H1 (cell line): Measurements from ENCODE around the gene ME3. TPM values are rescaled to one million over a fixed set of nuclear protein-coding genes. Genes with fewer than 3 reads are reported as not detected.

Experiments used
- CTCF ChIA-PET: fragments of 300-600 bp; sonication (Branson Sonifier 250); formaldehyde crosslinking; loops from one replicate; lab custom pipeline; 2021; ENCODE audit not compliant: partially characterized antibody; lab: Charles Lee
- POLR2A ChIA-PET: fragments of 300-600 bp; sonication (Branson Sonifier 250); formaldehyde crosslinking; loops from one replicate; lab custom pipeline; 2021; ENCODE audit warnings: inconsistent platforms; ENCODE audit not compliant: partially characterized antibody; lab: Charles Lee
- DNase-seq, 2 experiments: peaks; one replicate each; pipeline versions ENCODE4 v3.0.0 to v3.0.0-alpha.2; 2010 to 2022; ENCODE audit warnings: low spot score in 2 of 2, low read depth in 1 of 2, mixed read lengths in 1 of 2
- FAIRE-seq: peaks from 2 replicates; lab custom pipeline; 2011; peaks lifted over from hg19 to GRCh38; lab: Jason Lieb, UNC
- H2AFZ ChIP-seq: 2 replicates; pipeline ENCODE4 v1.8.1; 2012; ENCODE audit warnings: low read length, inconsistent platforms
- H2AK5ac ChIP-seq: 2 replicates; pipeline ENCODE4 v1.6.1; 2013; ENCODE audit warnings: low read depth, low read length
- H2BK120ac ChIP-seq: replicated peaks from 2 replicates; pipeline ENCODE3; 2013; ENCODE audit warnings: low read depth, low read length, inconsistent platforms
- H2BK12ac ChIP-seq: 2 replicates; pipeline ENCODE4 v1.6.1; 2013; ENCODE audit warnings: low read depth, low read length
- H2BK15ac ChIP-seq: 2 replicates; pipeline ENCODE4 v1.6.1; 2013; ENCODE audit warnings: low read length
- H2BK20ac ChIP-seq: 2 replicates; pipeline ENCODE4 v1.6.1; 2013; ENCODE audit warnings: low read length
- H2BK5ac ChIP-seq: 2 replicates; pipeline ENCODE4 v1.6.1; 2013; ENCODE audit warnings: low read depth, low read length
- H3K14ac ChIP-seq: 2 replicates; pipeline ENCODE4 v1.6.1; 2013; ENCODE audit warnings: inconsistent platforms; ENCODE audit not compliant: insufficient read length
- H3K18ac ChIP-seq: 2 replicates; pipeline ENCODE4 v1.6.1; 2013; ENCODE audit warnings: low read length; ENCODE audit errors: extremely low read depth
- H3K23ac ChIP-seq: 2 replicates; pipeline ENCODE4 v1.6.1; 2013; ENCODE audit warnings: inconsistent platforms; ENCODE audit not compliant: insufficient read length
- H3K23me2 ChIP-seq: 2 replicates; pipeline ENCODE4 v1.6.1; 2013; ENCODE audit warnings: low read depth, low read length
- H3K27ac ChIP-seq: 2 replicates; pipeline ENCODE4 v1.6.1; 2011; ENCODE audit warnings: low read depth, low read length, inconsistent platforms
- H3K27me3 ChIP-seq, 4 experiments: replicated peaks in 1 of 4; 1 replicate in 1 of 4; 2 replicates in 3 of 4; pipeline versions ENCODE4 v1.6.1 to v1.8.1; 2011 to 2013; ENCODE audit warnings: low read length in 3 of 4, mild to moderate bottlenecking in 3 of 4, inconsistent platforms in 2 of 4, mixed read lengths in 2 of 4, moderate library complexity in 1 of 4; ENCODE audit not compliant: control insufficient read depth in 3 of 4, insufficient read depth in 3 of 4; ENCODE audit errors: extremely low read depth in 1 of 4
- H3K36me3 ChIP-seq, 4 experiments: 2 replicates each; pipeline versions ENCODE4 v1.6.1 to v1.8.1; 2011 to 2013; ENCODE audit warnings: mild to moderate bottlenecking in 4 of 4, low read length in 3 of 4, moderate library complexity in 2 of 4, control low read depth in 1 of 4, inconsistent platforms in 1 of 4; ENCODE audit not compliant: insufficient read depth in 4 of 4, control insufficient read depth in 2 of 4
- H3K4ac ChIP-seq: replicated peaks from 2 replicates; pipeline ENCODE3; 2013; ENCODE audit warnings: low read length, low read depth, mixed read lengths, inconsistent platforms; ENCODE audit not compliant: insufficient read length
- H3K4me1 ChIP-seq, 4 experiments: replicated peaks in 1 of 4; 1 replicate in 1 of 4; 2 replicates in 3 of 4; pipeline versions ENCODE4 v1.6.1 to v1.8.1; 2011 to 2013; ENCODE audit warnings: low read length in 3 of 4, inconsistent platforms in 2 of 4, mixed read lengths in 1 of 4; ENCODE audit not compliant: insufficient read depth in 4 of 4, control insufficient read depth in 3 of 4
- H3K4me2 ChIP-seq, 2 experiments: 2 replicates each; pipeline versions ENCODE4 v1.6.1 to v1.8.1; 2011 to 2013; ENCODE audit warnings: low read depth in 2 of 2, low read length in 2 of 2, control low read depth in 1 of 2, inconsistent platforms in 1 of 2, mild to moderate bottlenecking in 1 of 2; ENCODE audit not compliant: insufficient read depth in 1 of 2
- H3K4me3 ChIP-seq, 4 experiments: fragments of 200-600, 300-600 bp in 1 of 4; sonication (generic), shearing (Covaris generic), sonication (Bioruptor Twin) in 1 of 4; 2 replicates each; pipeline versions ENCODE4 v1.5.1 to v1.8.1; 2011 to 2016; ENCODE audit warnings: low read length in 4 of 4, low read depth in 3 of 4, control low read depth in 2 of 4, inconsistent platforms in 2 of 4, mild to moderate bottlenecking in 2 of 4, mixed read lengths in 1 of 4, moderate library complexity in 1 of 4; ENCODE audit not compliant: insufficient read depth in 2 of 4; ENCODE audit errors: extremely low read depth in 1 of 4
- H3K56ac ChIP-seq: replicated peaks from 2 replicates; pipeline ENCODE3; 2013; ENCODE audit warnings: low read depth, mild to moderate bottlenecking, mixed read lengths, low read length, inconsistent platforms; ENCODE audit not compliant: insufficient read length
- H3K79me1 ChIP-seq: 2 replicates; pipeline ENCODE4 v1.6.1; 2013; ENCODE audit warnings: low read depth, low read length, control low read depth
- H3K79me2 ChIP-seq, 2 experiments: 2 replicates each; pipeline versions ENCODE4 v1.6.1 to v1.8.1; 2012 to 2013; ENCODE audit warnings: low read length in 2 of 2, mild to moderate bottlenecking in 2 of 2, inconsistent platforms in 1 of 2; ENCODE audit not compliant: insufficient read depth in 2 of 2, control insufficient read depth in 1 of 2
- H3K9ac ChIP-seq, 4 experiments: replicated peaks in 1 of 4; 1 replicate in 1 of 4; 2 replicates in 3 of 4; pipeline versions ENCODE4 v1.6.1 to v1.8.1; 2011 to 2013; ENCODE audit warnings: low read depth in 3 of 4, low read length in 3 of 4, control low read depth in 2 of 4, mild to moderate bottlenecking in 2 of 4, moderate library complexity in 2 of 4, inconsistent platforms in 1 of 4; ENCODE audit errors: extremely low read depth in 1 of 4
- H3K9me3 ChIP-seq, 2 experiments: 2 replicates each; pipeline versions ENCODE4 v1.6.1 to v1.8.1; 2012 to 2013; ENCODE audit warnings: mild to moderate bottlenecking in 2 of 2, moderate library complexity in 2 of 2, control low read depth in 1 of 2, inconsistent platforms in 1 of 2, low read depth in 1 of 2, low read length in 1 of 2, mixed read lengths in 1 of 2; ENCODE audit not compliant: insufficient read depth in 2 of 2
- H4K20me1 ChIP-seq, 2 experiments: replicated peaks in 1 of 2; 2 replicates each; pipeline versions ENCODE3 to v1.8.1; 2011 to 2013; ENCODE audit warnings: inconsistent platforms in 2 of 2, low read length in 2 of 2, mild to moderate bottlenecking in 1 of 2; ENCODE audit not compliant: insufficient read depth in 2 of 2, control insufficient read depth in 1 of 2
- H4K5ac ChIP-seq: 2 replicates; pipeline ENCODE4 v1.6.1; 2013; ENCODE audit warnings: low read length, low read depth, mixed read lengths, inconsistent platforms; ENCODE audit not compliant: insufficient read length
- H4K8ac ChIP-seq: 2 replicates; pipeline ENCODE4 v1.8.0; 2013; ENCODE audit warnings: mild to moderate bottlenecking, moderate library complexity, low read length, inconsistent platforms; ENCODE audit not compliant: insufficient read depth; ENCODE audit errors: extremely low read depth
- H4K91ac ChIP-seq: replicated peaks from 2 replicates; pipeline ENCODE3; 2013; ENCODE audit warnings: low read length, mixed read lengths, inconsistent platforms; ENCODE audit not compliant: insufficient read length
- BCL11A ChIP-seq, 2 experiments: IDR thresholded peaks; one replicate each; pipeline ENCODE4 v1.6.1; 2011; ENCODE audit warnings: low read depth in 2 of 2, low read length in 2 of 2, mild to moderate bottlenecking in 2 of 2
- CREB1 ChIP-seq: IDR thresholded peaks from 2 replicates; pipeline ENCODE4 v1.6.1; 2012; ENCODE audit warnings: inconsistent platforms
- E2F6 ChIP-seq: IDR thresholded peaks from 2 replicates; pipeline ENCODE4 v1.6.1; 2012; ENCODE audit warnings: inconsistent platforms
- RAD21 ChIP-seq, 2 experiments: IDR thresholded peaks in 1 of 2; conservative IDR thresholded peaks in 1 of 2; 2 replicates each; pipeline ENCODE4 v1.6.1; 2011; ENCODE audit warnings: low read depth in 2 of 2, low read length in 2 of 2, improper control_type of control experiment in 1 of 2, inconsistent platforms in 1 of 2, mild to moderate bottlenecking in 1 of 2, moderate library complexity in 1 of 2
- RNF2 ChIP-seq: fragments of 200-900, 300-1000 bp; sonication (generic); IDR thresholded peaks from 2 replicates; pipeline ENCODE4 v1.7.1; 2016; ENCODE audit warnings: borderline replicate concordance, low read depth, mild to moderate bottlenecking, antibody characterized with exemption, low read length; ENCODE audit not compliant: poor library complexity, severe bottlenecking; ENCODE audit errors: missing control alignments
- SAP30 ChIP-seq: fragments of 300-600 bp; sonication (generic); IDR thresholded peaks from 2 replicates; pipeline ENCODE4 v1.7.1; 2012; ENCODE audit warnings: low read length, moderate library complexity, mild to moderate bottlenecking, inconsistent platforms; ENCODE audit not compliant: insufficient read depth, insufficient replicate concordance
- SP1 ChIP-seq: IDR thresholded peaks from 2 replicates; pipeline ENCODE4 v1.6.1; 2011; ENCODE audit warnings: low read depth, low read length
- WGBS, 2 experiments: shearing (Covaris generic) in 1 of 2; methylation state at CpG; one replicate each; pipeline versions ENCODE4 v1.1.6 to v1.1.7; 2013 to 2015; ENCODE audit warnings: low lambda C conversion rate in 2 of 2, mixed read lengths in 2 of 2, inconsistent platforms in 1 of 2, low coverage in 1 of 2, missing lambda C conversion rate in 1 of 2; ENCODE audit not compliant: insufficient replicate concordance in 2 of 2, insufficient coverage in 1 of 2, insufficient read length in 1 of 2; ENCODE audit errors: extremely low coverage in 1 of 2, missing lambda C conversion rate in 1 of 2; 5-methylcytosine and 5-hydroxymethylcytosine counted together
- polyA plus RNA-seq, 7 experiments: library from polyadenylated mRNA; depleted of rRNA in 3 of 7; stranded (reverse) in 5 of 7; unstranded in 2 of 7; fragments of >200 nt in 5 of 7; fragments of 200-250 nt in 2 of 7; gene quantifications; 1 replicate in 5 of 7; 2 replicates in 1 of 7; 4 replicates in 1 of 7; pipeline versions ENCODE4 v1.2.1 to v1.2.3, GENCODE V29; 2011 to 2013; ENCODE audit warnings: missing spikeins in 2 of 7, mixed read lengths in 2 of 7
- total RNA-seq: library from RNA; stranded (reverse); fragmentation: NEBNext Ultra II Directional; extraction: Animal tissue kit (Norgen Biotek cat#: 25700); gene quantifications from 2 replicates; pipeline ENCODE4 v1.2.1, GENCODE V29; 2021
- TF ChIP-seq, protein P1 (sequence below): IDR thresholded peaks from 2 replicates; pipeline ENCODE4 v1.6.1; 2012; ENCODE audit warnings: inconsistent platforms

ME3 gene
- total and polyA plus RNA-seq, 2 of the 8 experiments (the other 6 are each of a cell fraction or from before 2014, with no cell fraction given), result 1.5 to 2.8 TPM

DNA sequence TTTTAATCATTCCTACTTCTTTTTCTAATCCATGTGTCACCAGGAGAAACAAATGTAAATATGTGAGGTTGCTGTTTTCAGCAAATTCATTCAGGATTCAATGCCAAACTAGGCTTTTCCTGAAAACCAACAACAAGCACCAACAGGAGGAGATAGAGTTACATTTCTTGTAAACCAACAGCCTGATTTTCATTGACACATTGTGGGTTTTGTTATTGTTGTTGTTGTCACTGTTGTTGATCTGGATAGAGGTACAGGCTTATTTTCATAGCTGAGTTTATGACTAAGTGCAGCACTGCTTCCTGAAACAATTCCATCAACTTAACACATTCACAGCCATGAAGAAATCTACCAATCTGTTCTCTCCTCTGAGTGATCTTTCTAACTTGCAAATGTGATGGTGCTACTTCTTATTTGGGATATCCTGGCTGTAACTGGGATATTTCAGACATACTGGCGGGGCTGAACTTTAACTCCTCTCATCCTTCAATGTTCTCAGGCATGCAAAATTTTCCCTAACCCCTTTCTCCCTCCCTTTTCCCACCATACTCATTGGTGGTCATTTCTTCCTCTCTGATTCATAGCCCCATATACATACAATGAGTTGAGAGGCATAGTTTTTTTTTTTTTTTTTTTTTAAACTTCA is 65.5 kb downstream of the ME3 start:
- Histone ChIP-seq H3K27me3 (no peaks in the 10 kb centered on the region), H2BK5ac (no peak overlapping the region), H3K56ac (no peak overlapping the region), H3K79me2 (no peaks in the 10 kb centered on the region), H3K9me3 (no peaks in the 10 kb centered on the region), H3K9ac (no peak overlapping the region), H3K23me2 (no peaks in the 10 kb centered on the region), H3K4me2 (no peak overlapping the region), H4K5ac (no peak overlapping the region), H2BK15ac (no peak overlapping the region), H4K91ac (no peak overlapping the region), H2BK20ac (no peak overlapping the region), H3K18ac (no peak overlapping the region), H3K79me1 (no peaks in the 10 kb centered on the region), H3K4ac (no peak overlapping the region), H4K20me1 (no peaks in the 10 kb centered on the region), H3K23ac (no peak overlapping the region), H2AFZ (peak overlapping the region; percentile 76; the same call in 1 of the 2 replicates)
- no peak for FAIRE-seq
- POLR2A ChIA-PET, result no interaction called here
- DNase-seq, result no peak
- CTCF ChIA-PET, result interaction anchor here (0.5 to 5.8 kb wide), 15 partner anchors 11 to 307 kb away, joined by 3 to 60 read pairs (median 5); no protein-coding TSS in a partner anchor
- no peak for TF ChIP-seq E2F6
- TF ChIP-seq BCL11A (IDR thresholded peaks at IDR 0.05; ENCODE audit: low read depth in 2 of 2, low read length in 2 of 2), result no peak
- no peak for TF ChIP-seq CREB1
- TF ChIP-seq RAD21 (IDR thresholded peaks at IDR 0.05 in 1 of 2, conservative IDR thresholded peaks at IDR 0.05 in 1 of 2; ENCODE audit: low read depth in 2 of 2, low read length in 2 of 2), result no peak
- TF ChIP-seq SAP30, result no peak
- TF ChIP-seq, protein P1, sequence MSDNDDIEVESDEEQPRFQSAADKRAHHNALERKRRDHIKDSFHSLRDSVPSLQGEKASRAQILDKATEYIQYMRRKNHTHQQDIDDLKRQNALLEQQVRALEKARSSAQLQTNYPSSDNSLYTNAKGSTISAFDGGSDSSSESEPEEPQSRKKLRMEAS, result no peak
- no peak for TF ChIP-seq SP1
- no peak for TF ChIP-seq RNF2
- TF ChIP-seq, all 59 proteins: peak for 0
- H3K27ac ChIP-seq, result no peak overlapping the region
- H3K4me3 ChIP-seq, result no peak overlapping the region
- no peak overlapping the region for H2AK5ac ChIP-seq
- H4K8ac ChIP-seq, result no peak overlapping the region
- WGBS, 2 experiments, result 67% methylated on average over 1 of the region's 1 CpG; no CpG with 5 or more reads in 1 of the 2 experiments
- H3K14ac ChIP-seq, result no peak overlapping the region
- no peak overlapping the region for H2BK120ac ChIP-seq
- H3K4me1 ChIP-seq, result peaks cover 0 to 12% (median 4%) of the 10 kb centered on the region in 4 experiments; a peak in 4 of 7 replicates
- H3K36me3 ChIP-seq, result no peaks in the 10 kb centered on the region
- H2BK12ac ChIP-seq, result no peak overlapping the region
